K562 (cell line): Measurements from ENCODE around the gene ICAM3. TPM values are rescaled to one million over a fixed set of nuclear protein-coding genes. Genes with fewer than 3 reads are reported as not detected.

ENCODE experiments used
- ATAC-seq: fragments of 200-7000 bp; cut with Tn5 transposase; 3 replicates; pipeline ENCODE4 v1.9.1; 2020; ENCODE audit warnings: moderate library complexity
- BruUV-seq: library from RNA; stranded (reverse); fragments of 400-500 nt; replicated peaks from 2 replicates; lab custom pipeline; 2021; lab: Mats Ljungman, UMichigan
- CTCF ChIA-PET: fragments of 300-600 bp; formaldehyde crosslinking; extraction: SDS; loops from one replicate; lab custom pipeline; 2021; ENCODE audit warnings: low intra/inter-chr PET ratio; lab: Yijun Ruan, JAX
- POLR2A ChIA-PET: fragments of 300-600, 350-650 bp; sonication (Branson Sonifier 250); formaldehyde crosslinking; extraction: SDS; loops from one replicate; lab custom pipeline; 2021; ENCODE audit warnings: antibody characterized with exemption, inconsistent platforms; lab: Yijun Ruan, JAX
- DNase-seq, 4 experiments: peaks; one replicate each; pipeline versions ENCODE4 v3.0.0 to v3.0.0-alpha.2; 2011 to 2018; ENCODE audit warnings: low spot score in 3 of 4, mixed read lengths in 3 of 4; ENCODE audit errors: extremely low read depth in 1 of 4
- FAIRE-seq: peaks from 2 replicates; lab custom pipeline; 2011; peaks lifted over from hg19 to GRCh38; lab: Jason Lieb, UNC
- H2AFZ ChIP-seq: 2 replicates; pipeline ENCODE4 v1.6.0; 2011; ENCODE audit warnings: low read depth, low read length, control low read depth, inconsistent platforms
- H3K27ac ChIP-seq: fragments of 200-600 bp; 3 replicates; pipeline ENCODE4 v1.8.0; 2011; ENCODE audit warnings: low read depth, mild to moderate bottlenecking, control low read depth, inconsistent platforms, low read length, moderate library complexity, mixed read lengths; ENCODE audit errors: extremely low read depth
- H3K27me3 ChIP-seq, 2 experiments: fragments of 300-600 bp in 1 of 2; 2 replicates in 1 of 2; 3 replicates in 1 of 2; pipeline versions ENCODE4 v1.6.0 to v1.8.0; 2011; ENCODE audit warnings: inconsistent platforms in 2 of 2, low read length in 2 of 2, mild to moderate bottlenecking in 1 of 2, mixed read lengths in 1 of 2, moderate library complexity in 1 of 2; ENCODE audit not compliant: control insufficient read depth in 2 of 2, insufficient read depth in 2 of 2
- H3K36me3 ChIP-seq: fragments of 300-600 bp; 3 replicates; pipeline ENCODE4 v1.8.0; 2011; ENCODE audit warnings: mild to moderate bottlenecking, low read length, inconsistent platforms; ENCODE audit not compliant: control insufficient read depth, insufficient read depth
- H3K4me1 ChIP-seq, 2 experiments: fragments of 200-600 bp in 1 of 2; replicated peaks in 1 of 2; 2 replicates in 1 of 2; 3 replicates in 1 of 2; pipeline versions ENCODE4 v1.5.1 to v1.8.0; 2011; ENCODE audit warnings: inconsistent platforms in 2 of 2, low read length in 2 of 2, mild to moderate bottlenecking in 1 of 2, mixed read lengths in 1 of 2, moderate library complexity in 1 of 2; ENCODE audit not compliant: control insufficient read depth in 2 of 2, insufficient read depth in 2 of 2
- H3K4me2 ChIP-seq: 2 replicates; pipeline ENCODE4 v1.6.1; 2011; ENCODE audit warnings: low read length, control low read depth, inconsistent platforms, mixed read lengths; ENCODE audit not compliant: insufficient read depth
- H3K4me3 ChIP-seq: fragments of 200-600 bp; sonication (generic), shearing (Covaris generic); 2 replicates; pipeline ENCODE4 v1.5.1; 2016; ENCODE audit warnings: control low read depth, inconsistent platforms
- H3K79me2 ChIP-seq: fragments of 200-600 bp; 3 replicates; pipeline ENCODE4 v1.8.0; 2011; ENCODE audit warnings: low read length, inconsistent platforms; ENCODE audit not compliant: control insufficient read depth, insufficient read depth
- H3K9ac ChIP-seq, 2 experiments: 2 replicates each; pipeline versions ENCODE4 v1.6.0 to v1.6.1; 2011; ENCODE audit warnings: low read depth in 2 of 2, low read length in 2 of 2, control low read depth in 1 of 2, inconsistent platforms in 1 of 2, mild to moderate bottlenecking in 1 of 2, mixed read lengths in 1 of 2; ENCODE audit not compliant: insufficient read depth in 1 of 2
- H3K9me1 ChIP-seq: one replicate; pipeline ENCODE4 v1.6.0; 2011; ENCODE audit warnings: inconsistent platforms, mild to moderate bottlenecking, low read length, moderate library complexity; ENCODE audit not compliant: control insufficient read depth, insufficient read depth
- H3K9me3 ChIP-seq: replicated peaks from 2 replicates; pipeline ENCODE4 v1.5.1; 2011; ENCODE audit warnings: low read depth, low read length, inconsistent platforms; ENCODE audit not compliant: control insufficient read depth, insufficient read depth
- H4K20me1 ChIP-seq: replicated peaks from 2 replicates; pipeline ENCODE4 v1.6.1; 2011; ENCODE audit warnings: low read length, inconsistent platforms, mixed read lengths; ENCODE audit not compliant: control insufficient read depth, insufficient read depth
- NCOR1 ChIP-seq: fragments of 450-650 bp; IDR thresholded peaks from 2 replicates; pipeline ENCODE4 v1.6.1; 2016; ENCODE audit warnings: mild to moderate bottlenecking, moderate library complexity
- PHF21A ChIP-seq: fragments of 450-650 bp; IDR thresholded peaks from 2 replicates; pipeline ENCODE4 v1.6.1; 2017; ENCODE audit warnings: low read depth, borderline replicate concordance
- POLR2G ChIP-seq: fragments of 200-400 bp; formaldehyde crosslinking; IDR thresholded peaks from 2 replicates; pipeline ENCODE4 v1.6.1; 2017; ENCODE audit warnings: low read depth, mild to moderate bottlenecking, antibody characterized with exemption, low read length, moderate library complexity
- RBFOX2 ChIP-seq: fragments of 200-400 bp; formaldehyde crosslinking; IDR thresholded peaks from 2 replicates; pipeline ENCODE4 v1.6.1; 2017; ENCODE audit warnings: low read depth, mild to moderate bottlenecking, low read length, moderate library complexity
- ZKSCAN1 ChIP-seq: fragments of 150-350 bp; IDR thresholded peaks from 2 replicates; pipeline ENCODE4 v1.6.1; 2016; ENCODE audit warnings: low read depth, low read length
- WGBS: fragments of 100-300 bp; shearing (Covaris generic); methylation state at CpG from one replicate; pipeline ENCODE4 v1.1.6; 2016; ENCODE audit warnings: low coverage, mixed read lengths; ENCODE audit not compliant: insufficient coverage; ENCODE audit errors: missing lambda C conversion rate; 5-methylcytosine and 5-hydroxymethylcytosine counted together
- in situ Hi-C: fragments of 300-500 bp; cut with MboI; formaldehyde crosslinking; loops from 4 replicates; pipeline ENCODE4 v1.15.0; 2018; ENCODE audit warnings: inconsistent platforms, mixed read lengths
- intact Hi-C: fragments of 100-400 bp; cut with micrococcal nuclease; formaldehyde crosslinking; loops from 2 replicates; pipeline ENCODE4 v1.14.2; 2022
- polyA plus RNA-seq, 8 experiments: library from polyadenylated mRNA; depleted of rRNA in 4 of 8; stranded (reverse) in 5 of 8; unstranded in 3 of 8; fragments of >200 nt; fragmentation: Nextera tagmentation in 2 of 8; fragmentation: Illumina TruSeq in 1 of 8; extraction: Ambion mirVana in 2 of 8; extraction: Trizol in 1 of 8; gene quantifications; 2 replicates each; pipeline versions ENCODE4 v1.2.1 to v1.2.3, GENCODE V29; 2011 to 2014; ENCODE audit warnings: inconsistent platforms in 1 of 8, missing spikeins in 1 of 8
- total RNA-seq, 7 experiments: library from RNA; depleted of rRNA in 6 of 7; stranded (reverse); fragments of >200 nt in 6 of 7; fragmentation: Illumina TruSeq in 2 of 7; extraction: Trizol in 2 of 7; gene quantifications; 2 replicates each; pipeline versions ENCODE4 v1.2.1 to v1.2.3, GENCODE V29; 2011 to 2021; ENCODE audit warnings: low replicate concordance in 1 of 7

Gene ICAM3
- total and polyA plus RNA-seq, 9 of the 15 experiments (the other 6 are each of a cell fraction or from before 2014, with no cell fraction given): 6.5 to 39.5 (median 24.2) TPM

GRCh38 chr19:10295847-10296591 lies 43.4 kb downstream of the ICAM3 start:
- no TSS peak for BruUV-seq
- 95% methylated on average over 9 of the region's 58 CpGs for WGBS
- H3K27ac ChIP-seq: no peak overlapping the region
- H3K4me1 ChIP-seq: peaks cover 23 to 74% of the 10 kb centered on the region in 2 experiments; a peak in 4 of 5 replicates
- H2AFZ ChIP-seq: no peak overlapping the region
- peaks cover 2% of the 10 kb centered on the region; the same call in 1 of the 2 replicates for H3K9me3 ChIP-seq
- POLR2A ChIA-PET: interaction anchor here (0.7 to 0.8 kb wide), 2 partner anchors 10 to 105 kb away, joined by 3 to 4 read pairs; no protein-coding TSS in a partner anchor
- intact Hi-C loops (no loop called here), in situ Hi-C loops (no loop called here)
- H3K9ac ChIP-seq: no peak overlapping the region; a peak in 1 of 4 replicates
- no peaks in the 10 kb centered on the region for H3K27me3 ChIP-seq
- no peaks in the 10 kb centered on the region for H3K9me1 ChIP-seq
- no peak for FAIRE-seq
- H4K20me1 ChIP-seq: no peaks in the 10 kb centered on the region; the same call in 1 of the 2 replicates
- no peak overlapping the region for H3K4me2 ChIP-seq
- DNase-seq: peak in 1 of 4 experiments; percentile 21
- no peak for ATAC-seq
- H3K36me3 ChIP-seq: peaks cover 40% of the 10 kb centered on the region; the same call in 2 of the 3 replicates
- no peak overlapping the region for H3K4me3 ChIP-seq
- CTCF ChIA-PET: no interaction called here
- TF ChIP-seq RBFOX2 (peak; percentile 56; the same call in 1 of the 2 replicates), PHF21A (0 out of 2 replicates have a peak, but pooled peaks have one; percentile 18), POLR2G (peak; percentile 62), NCOR1 (no peak), ZKSCAN1 (no peak)
- peaks cover 48% of the 10 kb centered on the region for H3K79me2 ChIP-seq
